Posterior vena cava (tissue), 2 donors: Measurements from ENCODE around the gene DAZAP1. TPM values are rescaled to one million over a fixed set of nuclear protein-coding genes. Genes with fewer than 3 reads are reported as not detected.
"Not testable (repeated sequence)": the region's sequence is repeated elsewhere in the genome, so short reads cannot be mapped to it uniquely, and the experiment has no call there.

Experiments
- DNase-seq: peaks from one replicate; pipeline ENCODE4 v3.0.0-alpha.2; 2020; ENCODE audit warnings: low spot score
- intact Hi-C, 2 donors: fragments of 100-400 bp; cut with DNase I; formaldehyde crosslinking; loops; one replicate each; pipeline versions ENCODE4 v1.14.1 to v1.14.2; 2022 to 2023
- total RNA-seq, 2 donors: library from RNA; stranded (reverse); fragmentation: NEBNext Ultra II Directional; extraction: Animal tissue kit (Norgen Biotek cat#: 25700); gene quantifications; one replicate each; pipeline ENCODE4 v1.2.1, GENCODE V29; 2021
- donor health status: DM: yes; HTN: yes; CAD: no.
- donor health status: DM: yes; HTN: yes; CAD: no.

DAZAP1 gene
- total RNA-seq, 2 donors from 2014 or later: 59.7 to 75.8 TPM

GRCh38 chr19:1474011-1474764, 66.8 kb downstream of the DAZAP1 start:
- DNase-seq: no peak
- intact Hi-C loops: no loop called here

GRCh38 chr19:1474765-1475351, 67.5 kb downstream of the DAZAP1 start:
- DNase-seq: no peak
- intact Hi-C loops: no loop called here

GRCh38 chr19:1475751-1476437, 68.5 kb downstream of the DAZAP1 start:
- intact Hi-C loops: no loop called here
- no peak for DNase-seq

GRCh38 chr19:1477056-1477455, 69.7 kb downstream of the DAZAP1 start:
- intact Hi-C loops, DNase-seq: not testable (repeated sequence)

GRCh38 chr19:1478934-1479707, 71.7 kb downstream of the DAZAP1 start, which contains the start of gene C19orf25:
TSS of gene C19orf25 (minus strand) at chr19:1479215. CDS start at chr19:1478903, 312 bp downstream.
- intact Hi-C loops: no loop called here
- DNase-seq: peak; percentile 99

- intact Hi-C loops: no loop called here
- DNase-seq: peak; percentile 79
Observed at GRCh38 chr19:1481224-1481892, 74.0 kb downstream of the DAZAP1 start.

GRCh38 chr19:1481893-1482360, 74.5 kb downstream of the DAZAP1 start:
- DNase-seq: peak; percentile 78
- intact Hi-C loops: loop anchor here in 1 of 2 donors (1.0 kb wide), 1 partner anchor 34 kb away; no protein-coding TSS in a partner anchor

- intact Hi-C loops: loop anchor here in 1 of 2 donors (1.0 kb wide), 1 partner anchor 34 kb away; no protein-coding TSS in a partner anchor
- DNase-seq: peak; percentile 80
Observed at GRCh38 chr19:1482361-1483130, 75.2 kb downstream of the DAZAP1 start.

- peak; percentile 78 for DNase-seq
- intact Hi-C loops: no loop called here
Observed at GRCh38 chr19:1483131-1483978, 76.0 kb downstream of the DAZAP1 start.

GRCh38 chr19:1483979-1484428, 76.6 kb downstream of the DAZAP1 start:
- no peak for DNase-seq

More at GRCh38 chr19:1483979-1484428, 76.6 kb downstream of the DAZAP1 start:
- intact Hi-C loops: no loop called here

Other genes with a start within 250 kb of the DAZAP1 start
- 10 to 100 TPM; 63.5 to 71.0 TPM for gene SBNO2, start 233.3 kb upstream of the DAZAP1 start, total RNA-seq
- 10 to 100 TPM; 32.5 to 35.9 TPM for gene STK11, start 201.8 kb upstream of the DAZAP1 start, total RNA-seq
- gene CBARP, start 169.6 kb upstream of the DAZAP1 start, total RNA-seq: 1 to 10 TPM; 1.5 to 2.7 TPM
- gene ATP5F1D, start 165.8 kb upstream of the DAZAP1 start, total RNA-seq: 100 to 1,000 TPM; 125 to 137 TPM
- gene MIDN, start 159.0 kb upstream of the DAZAP1 start, total RNA-seq: 10 to 100 TPM; 76.5 to 86.3 TPM
- 100 to 1,000 TPM; 447 to 636 TPM for gene CIRBP, start 138.3 kb upstream of the DAZAP1 start, total RNA-seq
- 10 to 100 TPM; 25.2 to 27.2 TPM for gene FAM174C, start 132.1 kb upstream of the DAZAP1 start, total RNA-seq
- not detected for gene EFNA2, start 121.7 kb upstream of the DAZAP1 start, total RNA-seq
- 10 to 100 TPM; 54.4 to 55.1 TPM for gene NDUFS7, start 23.7 kb upstream of the DAZAP1 start, total RNA-seq
- 10 to 100 TPM in 1 of 2 donors, 1 to 10 TPM in 1; 8.7 to 12.8 TPM for gene GAMT, start 6.0 kb upstream of the DAZAP1 start, total RNA-seq
- gene RPS15, start 30.8 kb downstream of the DAZAP1 start, total RNA-seq: 100 to 1,000 TPM; 722 to 743 TPM
- under 1 TPM; 0.05 to 0.10 TPM for gene APC2, start 42.5 kb downstream of the DAZAP1 start, total RNA-seq
- 10 to 100 TPM; 16.2 to 17.3 TPM for gene C19orf25, start 71.6 kb downstream of the DAZAP1 start, total RNA-seq
- 1 to 10 TPM in 1 of 2 donors, under 1 TPM in 1; 0.52 to 1.8 TPM for gene PCSK4, start 82.8 kb downstream of the DAZAP1 start, total RNA-seq
- gene REEP6, start 83.6 kb downstream of the DAZAP1 start, total RNA-seq: 1 to 10 TPM in 1 of 2 donors, under 1 TPM in 1; 0.33 to 1.2 TPM
- gene ADAMTSL5, start 105.4 kb downstream of the DAZAP1 start, total RNA-seq: 1 to 10 TPM; 7.4 to 9.1 TPM
- gene PLK5, start 116.5 kb downstream of the DAZAP1 start, total RNA-seq: not detected
- 10 to 100 TPM; 14.0 to 21.9 TPM for gene MEX3D, start 160.7 kb downstream of the DAZAP1 start, total RNA-seq
- gene MBD3, start 185.3 kb downstream of the DAZAP1 start, total RNA-seq: 10 to 100 TPM; 44.2 to 53.6 TPM
- 100 to 1,000 TPM; 197 to 252 TPM for gene UQCR11, start 197.9 kb downstream of the DAZAP1 start, total RNA-seq
- 10 to 100 TPM; 26.2 to 36.4 TPM for gene TCF3, start 245.0 kb downstream of the DAZAP1 start, total RNA-seq